ENCODE data around the gene SLC36A1.

DNA sequence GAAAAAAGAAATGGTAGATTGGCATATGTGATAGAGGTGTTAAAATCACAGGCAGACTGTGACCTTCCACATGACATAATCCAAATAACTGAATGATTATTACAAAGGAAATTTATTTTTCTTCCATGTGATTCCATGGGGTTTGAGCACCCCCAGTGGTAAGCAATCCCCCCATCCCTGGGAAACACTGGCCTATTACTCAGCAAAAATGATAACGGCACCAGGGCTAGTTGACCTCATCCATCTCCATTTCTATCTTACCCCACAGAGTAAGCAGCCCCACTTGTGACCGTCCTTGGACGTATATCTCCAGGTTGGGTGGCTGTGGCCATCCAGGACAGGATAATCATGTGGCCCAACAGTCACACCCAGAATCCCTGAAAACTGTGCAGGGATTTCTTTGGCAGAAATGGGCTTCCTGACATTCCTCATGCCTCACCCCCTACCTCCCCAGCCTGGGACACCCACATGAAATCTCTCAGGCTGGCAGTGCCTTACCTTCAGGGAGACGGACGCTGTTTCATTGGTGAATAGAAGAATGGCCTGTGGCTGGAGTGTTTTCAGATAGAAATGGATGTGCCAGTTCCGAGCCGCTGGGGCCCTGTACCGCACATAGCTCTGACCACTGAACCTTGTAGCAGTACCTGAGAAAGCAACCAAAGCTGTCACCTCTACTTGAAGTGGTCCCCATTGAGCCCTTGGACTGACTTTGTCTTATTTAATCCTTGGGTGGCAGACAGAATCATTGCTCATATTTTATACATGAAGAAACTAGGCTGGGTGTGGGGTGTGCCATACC is 69.9 kb downstream of the SLC36A1 start:
- TF ChIP-seq, protein P1, sequence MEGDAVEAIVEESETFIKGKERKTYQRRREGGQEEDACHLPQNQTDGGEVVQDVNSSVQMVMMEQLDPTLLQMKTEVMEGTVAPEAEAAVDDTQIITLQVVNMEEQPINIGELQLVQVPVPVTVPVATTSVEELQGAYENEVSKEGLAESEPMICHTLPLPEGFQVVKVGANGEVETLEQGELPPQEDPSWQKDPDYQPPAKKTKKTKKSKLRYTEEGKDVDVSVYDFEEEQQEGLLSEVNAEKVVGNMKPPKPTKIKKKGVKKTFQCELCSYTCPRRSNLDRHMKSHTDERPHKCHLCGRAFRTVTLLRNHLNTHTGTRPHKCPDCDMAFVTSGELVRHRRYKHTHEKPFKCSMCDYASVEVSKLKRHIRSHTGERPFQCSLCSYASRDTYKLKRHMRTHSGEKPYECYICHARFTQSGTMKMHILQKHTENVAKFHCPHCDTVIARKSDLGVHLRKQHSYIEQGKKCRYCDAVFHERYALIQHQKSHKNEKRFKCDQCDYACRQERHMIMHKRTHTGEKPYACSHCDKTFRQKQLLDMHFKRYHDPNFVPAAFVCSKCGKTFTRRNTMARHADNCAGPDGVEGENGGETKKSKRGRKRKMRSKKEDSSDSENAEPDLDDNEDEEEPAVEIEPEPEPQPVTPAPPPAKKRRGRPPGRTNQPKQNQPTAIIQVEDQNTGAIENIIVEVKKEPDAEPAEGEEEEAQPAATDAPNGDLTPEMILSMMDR (IDR thresholded peaks at IDR 0.05; ENCODE audit: poor library complexity): no peak
- TF ChIP-seq EZH2phosphoT487 (IDR thresholded peaks at IDR 0.05; ENCODE audit: low read depth, severe bottlenecking, unreplicated experiment) (no peak), EZH2 (IDR thresholded peaks at IDR 0.05; ENCODE audit: borderline replicate concordance) (no peak)
